Neural cell (in vitro differentiated cells): ENCODE results near the gene GLT6D1. TPM values are rescaled to one million over a fixed set of nuclear protein-coding genes. Genes with fewer than 3 reads are reported as not detected.

Experiments used
- H2AFZ ChIP-seq: fragments of 200-600, 300-800 bp; sonication (generic), shearing (Covaris generic); 2 replicates; pipeline ENCODE4 v1.6.0; 2014; ENCODE audit warnings: low read depth, mild to moderate bottlenecking, antibody characterized with exemption, low read length, moderate library complexity
- H3F3A ChIP-seq: fragments of 200-600 bp; shearing (Covaris generic); 2 replicates; pipeline ENCODE4 v1.6.1; 2016; ENCODE audit warnings: mild to moderate bottlenecking, moderate library complexity, mixed read lengths, antibody characterized with exemption, low read length; ENCODE audit not compliant: insufficient read depth, poor library complexity, severe bottlenecking
- H3K27ac ChIP-seq: fragments of 200-600, 300-800 bp; sonication (generic), shearing (Covaris generic); 2 replicates; pipeline ENCODE4 v1.5.1; 2014; ENCODE audit warnings: mild to moderate bottlenecking, low read length, moderate library complexity
- H3K27me3 ChIP-seq: fragments of 300-800, 200-600 bp; sonication (generic), shearing (Covaris generic); 2 replicates; pipeline ENCODE4 v1.6.0; 2014; ENCODE audit warnings: mild to moderate bottlenecking, low read depth, low read length, moderate library complexity; ENCODE audit not compliant: insufficient read depth
- H3K36me3 ChIP-seq: fragments of 300-800, 200-600 bp; sonication (generic), shearing (Covaris generic); 2 replicates; pipeline ENCODE4 v1.5.1; 2014; ENCODE audit warnings: mild to moderate bottlenecking, antibody characterized with exemption, low read length, moderate library complexity; ENCODE audit not compliant: insufficient read depth
- H3K4me2 ChIP-seq: fragments of 300-800, 200-600 bp; sonication (generic), shearing (Covaris generic); 2 replicates; pipeline ENCODE4 v1.6.0; 2014; ENCODE audit warnings: mild to moderate bottlenecking, low read length
- H3K4me3 ChIP-seq: fragments of 300-800, 200-600 bp; sonication (generic), shearing (Covaris generic); 2 replicates; pipeline ENCODE4 v1.5.1; 2014; ENCODE audit warnings: mild to moderate bottlenecking, low read length, moderate library complexity
- H3K79me2 ChIP-seq: fragments of 200-600 bp; shearing (Covaris generic); replicated peaks from 2 replicates; pipeline ENCODE4 v1.6.0; 2014; ENCODE audit warnings: mild to moderate bottlenecking, low read length, moderate library complexity; ENCODE audit not compliant: insufficient read depth
- H3K9ac ChIP-seq: fragments of 300-800, 200-600 bp; sonication (generic), shearing (Covaris generic); 2 replicates; pipeline ENCODE4 v1.6.1; 2016; ENCODE audit warnings: mild to moderate bottlenecking, low read length, mixed read lengths
- H3K9me2 ChIP-seq: fragments of 200-600 bp; shearing (Covaris generic); 2 replicates; pipeline ENCODE4 v1.6.1; 2016; ENCODE audit warnings: mild to moderate bottlenecking, low read length, mixed read lengths; ENCODE audit not compliant: insufficient read depth
- H3K9me3 ChIP-seq: fragments of 200-600, 300-800 bp; sonication (generic), shearing (Covaris generic); 2 replicates; pipeline ENCODE4 v1.6.1; 2016; ENCODE audit warnings: mild to moderate bottlenecking, mixed run types, low read length, moderate library complexity, mixed read lengths
- H4K20me1 ChIP-seq: fragments of 200-600 bp; shearing (Covaris generic); 2 replicates; pipeline ENCODE4 v1.6.1; 2016; ENCODE audit warnings: mild to moderate bottlenecking, mixed run types; ENCODE audit not compliant: insufficient read depth
- CTCF ChIP-seq: fragments of 450-650 bp; IDR thresholded peaks from 2 replicates; pipeline ENCODE4 v1.5.1; 2014; ENCODE audit warnings: antibody characterized with exemption, mild to moderate bottlenecking, moderate library complexity; ENCODE audit not compliant: poor library complexity, severe bottlenecking
- EP300 ChIP-seq: fragments of 450-650 bp; conservative IDR thresholded peaks from 2 replicates; pipeline ENCODE4 v1.6.1; 2014; ENCODE audit warnings: antibody characterized with exemption, mild to moderate bottlenecking, moderate library complexity; ENCODE audit not compliant: poor library complexity, severe bottlenecking
- EZH2 ChIP-seq: fragments of 200-600, 300-800 bp; shearing (Covaris generic), sonication (generic); IDR thresholded peaks from 2 replicates; pipeline ENCODE4 v1.6.1; 2014; ENCODE audit warnings: antibody characterized with exemption, low read length, borderline replicate concordance, mild to moderate bottlenecking; ENCODE audit not compliant: insufficient read depth, poor library complexity, severe bottlenecking
- MXI1 ChIP-seq: fragments of 450-650 bp; conservative IDR thresholded peaks from 2 replicates; pipeline ENCODE4 v1.6.1; 2014; ENCODE audit warnings: antibody characterized with exemption, mild to moderate bottlenecking; ENCODE audit not compliant: poor library complexity, severe bottlenecking
- POLR2AphosphoS5 ChIP-seq: IDR thresholded peaks from 2 replicates; pipeline ENCODE4 v1.6.1; 2012
- RAD21 ChIP-seq: fragments of 450-650 bp; conservative IDR thresholded peaks from 2 replicates; pipeline ENCODE4 v1.6.1; 2014; ENCODE audit warnings: antibody characterized with exemption, mild to moderate bottlenecking, moderate library complexity
- REST ChIP-seq: IDR thresholded peaks from 2 replicates; pipeline ENCODE4 v1.6.1; 2012; ENCODE audit warnings: borderline replicate concordance
- SMC3 ChIP-seq: fragments of 450-650 bp; conservative IDR thresholded peaks from 2 replicates; pipeline ENCODE4 v1.6.1; 2014; ENCODE audit warnings: antibody characterized with exemption, mild to moderate bottlenecking, moderate library complexity; ENCODE audit not compliant: poor library complexity
- TAF1 ChIP-seq: IDR thresholded peaks from 2 replicates; pipeline ENCODE4 v1.6.1; 2012; ENCODE audit warnings: low read depth
- polyA plus RNA-seq: library from polyadenylated mRNA; depleted of rRNA; stranded (reverse); fragments of >200 nt; gene quantifications from 2 replicates; pipeline ENCODE4 v1.2.3, GENCODE V29; 2014

GLT6D1 gene
- polyA plus RNA-seq, 1 donor from 2014 or later, result not detected

GRCh38 chr9:135681161-135681560 lies 41.8 kb upstream of the GLT6D1 start:
- Histone ChIP-seq H3K9ac (no peak overlapping the region), H3K4me3 (no peak overlapping the region), H3K27me3 (no peaks in the 10 kb centered on the region), H3K36me3 (no peaks in the 10 kb centered on the region), H2AFZ (no peak overlapping the region), H3K27ac (no peak overlapping the region), H3F3A (no peaks in the 10 kb centered on the region), H4K20me1 (no peaks in the 10 kb centered on the region), H3K4me2 (no peak overlapping the region), H3K79me2 (no peaks in the 10 kb centered on the region), H3K9me2 (no peaks in the 10 kb centered on the region), H3K9me3 (no peaks in the 10 kb centered on the region)
- no peak for TF ChIP-seq EP300
- no peak for TF ChIP-seq TAF1
- no peak for TF ChIP-seq REST
- no peak for TF ChIP-seq MXI1
- TF ChIP-seq SMC3, result no peak
- TF ChIP-seq POLR2AphosphoS5, result no peak
- TF ChIP-seq CTCF, result no peak
- TF ChIP-seq RAD21, result no peak
- no peak for TF ChIP-seq EZH2

- TF ChIP-seq REST, result no peak
- TF ChIP-seq SMC3, result no peak
- TF ChIP-seq RAD21, result no peak
- TF ChIP-seq POLR2AphosphoS5, result no peak
- TF ChIP-seq MXI1, result no peak
- TF ChIP-seq EZH2, result no peak
- no peaks in the 10 kb centered on the region for H3K27me3 ChIP-seq
- no peaks in the 10 kb centered on the region for H3K9me3 ChIP-seq
- H2AFZ ChIP-seq, result no peak overlapping the region
- H3K36me3 ChIP-seq, result no peaks in the 10 kb centered on the region
- no peaks in the 10 kb centered on the region for H4K20me1 ChIP-seq
- H3K4me2 ChIP-seq, result no peak overlapping the region
- no peaks in the 10 kb centered on the region for H3K9me2 ChIP-seq
- H3K9ac ChIP-seq, result no peak overlapping the region
- no peak overlapping the region for H3K27ac ChIP-seq
- no peaks in the 10 kb centered on the region for H3F3A ChIP-seq
- no peak overlapping the region for H3K4me3 ChIP-seq
- no peaks in the 10 kb centered on the region for H3K79me2 ChIP-seq
Observed at GRCh38 chr9:135680056-135680455, 40.7 kb upstream of the GLT6D1 start.
